Trophoblast cell (in vitro differentiated cells and primary cell): ENCODE measurements around the gene POU2F2.

Source experiments
- DNase-seq, 2 donors: peaks; one replicate each; pipeline ENCODE4 v3.0.0-alpha.2; 2016
- H2AFZ ChIP-seq: 2 replicates; pipeline ENCODE4 v1.6.1; 2013; ENCODE audit warnings: low read length, moderate library complexity, mild to moderate bottlenecking; ENCODE audit not compliant: insufficient read depth, poor library complexity
- H2AK5ac ChIP-seq: 2 replicates; pipeline ENCODE4 v1.6.1; 2013; ENCODE audit warnings: mild to moderate bottlenecking, low read length
- H2BK120ac ChIP-seq: 2 replicates; pipeline ENCODE4 v1.6.1; 2013; ENCODE audit warnings: low read length, mild to moderate bottlenecking, moderate library complexity; ENCODE audit not compliant: insufficient read depth, poor library complexity
- H2BK12ac ChIP-seq: 2 replicates; pipeline ENCODE4 v1.6.1; 2013; ENCODE audit warnings: mild to moderate bottlenecking, low read length, moderate library complexity
- H2BK5ac ChIP-seq: 2 replicates; pipeline ENCODE4 v1.6.1; 2013; ENCODE audit warnings: low read length, low read depth, moderate library complexity, mild to moderate bottlenecking; ENCODE audit not compliant: poor library complexity
- H3K14ac ChIP-seq: 2 replicates; pipeline ENCODE4 v1.6.1; 2013; ENCODE audit warnings: mild to moderate bottlenecking, low read length
- H3K18ac ChIP-seq: 2 replicates; pipeline ENCODE4 v1.6.1; 2013; ENCODE audit warnings: mild to moderate bottlenecking, low read length
- H3K23ac ChIP-seq: 2 replicates; pipeline ENCODE4 v1.6.1; 2013; ENCODE audit warnings: low read length
- H3K27ac ChIP-seq: 2 replicates; pipeline ENCODE4 v1.5.1; 2013; ENCODE audit warnings: low read depth, mild to moderate bottlenecking, inconsistent platforms, low read length, moderate library complexity
- H3K27me3 ChIP-seq: 2 replicates; pipeline ENCODE4 v1.6.1; 2013; ENCODE audit warnings: inconsistent platforms, mild to moderate bottlenecking, low read length, moderate library complexity; ENCODE audit not compliant: insufficient read depth
- H3K36me3 ChIP-seq, 2 experiments: 1 replicate in 1 of 2; 2 replicates in 1 of 2; pipeline ENCODE4 v1.6.1; 2013; ENCODE audit warnings: low read length in 2 of 2, mild to moderate bottlenecking in 2 of 2, moderate library complexity in 1 of 2; ENCODE audit not compliant: insufficient read depth in 2 of 2, control insufficient read depth in 1 of 2
- H3K4ac ChIP-seq: 2 replicates; pipeline ENCODE4 v1.6.1; 2013; ENCODE audit warnings: low read depth, mild to moderate bottlenecking, low read length, moderate library complexity
- H3K4me1 ChIP-seq, 2 experiments: 1 replicate in 1 of 2; 2 replicates in 1 of 2; pipeline ENCODE4 v1.6.1; 2013; ENCODE audit warnings: low read length in 2 of 2, mild to moderate bottlenecking in 2 of 2, moderate library complexity in 1 of 2; ENCODE audit not compliant: insufficient read depth in 2 of 2, control insufficient read depth in 1 of 2
- H3K4me2 ChIP-seq: 2 replicates; pipeline ENCODE4 v1.6.1; 2013; ENCODE audit warnings: inconsistent platforms, mild to moderate bottlenecking, low read length, moderate library complexity
- H3K4me3 ChIP-seq: 2 replicates; pipeline ENCODE4 v1.5.1; 2013; ENCODE audit warnings: mild to moderate bottlenecking, low read depth, low read length, inconsistent platforms
- H3K79me1 ChIP-seq: one replicate; pipeline ENCODE4 v1.6.1; 2013; ENCODE audit warnings: low read length
- H3K79me2 ChIP-seq: 2 replicates; pipeline ENCODE4 v1.6.1; 2013; ENCODE audit warnings: low read length, mild to moderate bottlenecking; ENCODE audit not compliant: control insufficient read depth, insufficient read depth, poor library complexity
- H3K9ac ChIP-seq: 2 replicates; pipeline ENCODE4 v1.6.1; 2013; ENCODE audit warnings: mild to moderate bottlenecking, low read length
- H3K9me3 ChIP-seq: 2 replicates; pipeline ENCODE4 v1.6.1; 2013; ENCODE audit warnings: low read depth, mild to moderate bottlenecking, control low read depth, inconsistent platforms, low read length; ENCODE audit not compliant: insufficient read depth
- H4K12ac ChIP-seq: 2 replicates; pipeline ENCODE4 v1.6.1; 2013; ENCODE audit warnings: low read depth, mild to moderate bottlenecking, low read length, moderate library complexity
- H4K8ac ChIP-seq: 2 replicates; pipeline ENCODE4 v1.6.1; 2013; ENCODE audit warnings: low read depth, mild to moderate bottlenecking, low read length, moderate library complexity
- H4K91ac ChIP-seq: one replicate; pipeline ENCODE4 v1.6.1; 2013; ENCODE audit warnings: low read depth, mild to moderate bottlenecking, low read length, moderate library complexity
- WGBS: extraction: QIAGEN DNeasy Blood & Tissue Kit; methylation state at CpG from one replicate; pipeline ENCODE4 v1.1.7; 2013; ENCODE audit warnings: missing lambda C conversion rate; ENCODE audit not compliant: insufficient read length, insufficient coverage; ENCODE audit errors: extremely low coverage; 5-methylcytosine and 5-hydroxymethylcytosine counted together

The POU2F2 gene

GRCh38 chr19:42053037-42053935 lies 79.0 kb downstream of the POU2F2 start:
- Histone ChIP-seq H3K4ac (no peak overlapping the region), H3K79me1 (no peaks in the 10 kb centered on the region), H4K8ac (no peak overlapping the region), H2BK5ac (no peak overlapping the region), H2AK5ac (no peak overlapping the region), H3K4me1 (no peaks in the 10 kb centered on the region), H2BK120ac (no peak overlapping the region), H3K36me3 (no peaks in the 10 kb centered on the region), H2BK12ac (no peak overlapping the region), H4K91ac (no peak overlapping the region), H3K18ac (no peak overlapping the region), H3K27ac (no peak overlapping the region), H3K27me3 (no peaks in the 10 kb centered on the region), H2AFZ (no peak overlapping the region), H3K23ac (no peak overlapping the region), H3K4me2 (no peak overlapping the region), H3K9ac (no peak overlapping the region), H3K4me3 (no peak overlapping the region), H3K9me3 (peaks cover 3% of the 10 kb centered on the region), H4K12ac (no peak overlapping the region), H3K14ac (no peak overlapping the region), H3K79me2 (no peaks in the 10 kb centered on the region)
- DNase-seq, result no peak
- no CpG with 5 or more reads among the region's 17 CpGs for WGBS

GRCh38 chr19:42052241-42052863 lies 79.9 kb downstream of the POU2F2 start:
- no peaks in the 10 kb centered on the region for H3K79me2 ChIP-seq
- WGBS, result no CpG with 5 or more reads among the region's 10 CpGs
- no peaks in the 10 kb centered on the region for H3K36me3 ChIP-seq
- H3K9ac ChIP-seq, result no peak overlapping the region
- H3K4me2 ChIP-seq, result no peak overlapping the region
- no peak overlapping the region for H3K14ac ChIP-seq
- no peak for DNase-seq
- H2AFZ ChIP-seq, result no peak overlapping the region
- no peaks in the 10 kb centered on the region for H3K4me1 ChIP-seq
- H3K27me3 ChIP-seq, result no peaks in the 10 kb centered on the region
- H4K12ac ChIP-seq, result no peak overlapping the region
- H2BK120ac ChIP-seq, result no peak overlapping the region
- H4K8ac ChIP-seq, result no peak overlapping the region
- H3K23ac ChIP-seq, result no peak overlapping the region
- no peak overlapping the region for H3K27ac ChIP-seq
- H3K18ac ChIP-seq, result no peak overlapping the region
- no peak overlapping the region for H4K91ac ChIP-seq
- no peaks in the 10 kb centered on the region for H3K79me1 ChIP-seq
- H3K9me3 ChIP-seq, result peaks cover 3% of the 10 kb centered on the region
- no peak overlapping the region for H2BK5ac ChIP-seq
- no peak overlapping the region for H3K4me3 ChIP-seq
- H2BK12ac ChIP-seq, result no peak overlapping the region
- no peak overlapping the region for H3K4ac ChIP-seq
- no peak overlapping the region for H2AK5ac ChIP-seq

- no peak overlapping the region for H3K27ac ChIP-seq
- H3K4me3 ChIP-seq, result no peak overlapping the region
- H3K4me1 ChIP-seq, result no peaks in the 10 kb centered on the region
- H4K8ac ChIP-seq, result no peak overlapping the region
- H2BK120ac ChIP-seq, result no peak overlapping the region
- H3K36me3 ChIP-seq, result no peaks in the 10 kb centered on the region
- H2AK5ac ChIP-seq, result no peak overlapping the region
- no peak overlapping the region for H2BK12ac ChIP-seq
- no peak overlapping the region for H3K4me2 ChIP-seq
- no peak overlapping the region for H2AFZ ChIP-seq
- no peak overlapping the region for H3K23ac ChIP-seq
- H2BK5ac ChIP-seq, result no peak overlapping the region
- H3K79me2 ChIP-seq, result no peaks in the 10 kb centered on the region
- peaks cover 3% of the 10 kb centered on the region for H3K9me3 ChIP-seq
- no peak overlapping the region for H3K9ac ChIP-seq
- no peak overlapping the region for H3K4ac ChIP-seq
- peak; percentile 87 to 89 for DNase-seq
- no peak overlapping the region for H3K14ac ChIP-seq
- no peaks in the 10 kb centered on the region for H3K79me1 ChIP-seq
- no CpG with 5 or more reads among the region's 14 CpGs for WGBS
- no peaks in the 10 kb centered on the region for H3K27me3 ChIP-seq
- no peak overlapping the region for H4K12ac ChIP-seq
- H3K18ac ChIP-seq, result no peak overlapping the region
- H4K91ac ChIP-seq, result no peak overlapping the region
Observed at GRCh38 chr19:42051166-42052115, 80.8 kb downstream of the POU2F2 start.

- H3K14ac ChIP-seq, result no peak overlapping the region
- H3K27ac ChIP-seq, result no peak overlapping the region
- H3K4ac ChIP-seq, result no peak overlapping the region
- no peak overlapping the region for H2BK120ac ChIP-seq
- H4K91ac ChIP-seq, result no peak overlapping the region
- H3K18ac ChIP-seq, result no peak overlapping the region
- H2BK5ac ChIP-seq, result no peak overlapping the region
- H3K27me3 ChIP-seq, result no peaks in the 10 kb centered on the region
- WGBS, result no CpG with 5 or more reads among the region's 4 CpGs
- H4K12ac ChIP-seq, result no peak overlapping the region
- H3K36me3 ChIP-seq, result no peaks in the 10 kb centered on the region
- H3K23ac ChIP-seq, result no peak overlapping the region
- DNase-seq, result no peak
- no peak overlapping the region for H2BK12ac ChIP-seq
- no peaks in the 10 kb centered on the region for H3K79me2 ChIP-seq
- H3K4me2 ChIP-seq, result no peak overlapping the region
- no peak overlapping the region for H3K9ac ChIP-seq
- no peaks in the 10 kb centered on the region for H3K79me1 ChIP-seq
- H3K4me1 ChIP-seq, result no peaks in the 10 kb centered on the region
- H2AFZ ChIP-seq, result no peak overlapping the region
- no peak overlapping the region for H3K4me3 ChIP-seq
- no peak overlapping the region for H2AK5ac ChIP-seq
- H3K9me3 ChIP-seq, result peaks cover 3% of the 10 kb centered on the region
- no peak overlapping the region for H4K8ac ChIP-seq
Observed at GRCh38 chr19:42048992-42049391, 83.3 kb downstream of the POU2F2 start.
